Ishikawa (cell line): Measurements from ENCODE around the gene EVI5.

Source experiments
- CEBPB ChIP-seq: IDR thresholded peaks from 2 replicates; pipeline ENCODE4 v1.6.1; 2012
- CREB1 ChIP-seq: IDR thresholded peaks from 2 replicates; pipeline ENCODE4 v1.6.1; 2012; ENCODE audit warnings: low read depth
- EGR1 ChIP-seq: IDR thresholded peaks from 2 replicates; pipeline ENCODE4 v1.6.1; 2012
- EP300 ChIP-seq: IDR thresholded peaks from 2 replicates; pipeline ENCODE4 v1.6.1; 2012; ENCODE audit warnings: borderline replicate concordance
- FOXM1 ChIP-seq: IDR thresholded peaks from 2 replicates; pipeline ENCODE4 v1.6.1; 2012; ENCODE audit warnings: low read depth, borderline replicate concordance
- NFIC ChIP-seq: IDR thresholded peaks from 2 replicates; pipeline ENCODE4 v1.6.1; 2012
- RAD21 ChIP-seq: IDR thresholded peaks from 2 replicates; pipeline ENCODE4 v1.6.1; 2012; ENCODE audit warnings: low read depth
- TAF1 ChIP-seq: IDR thresholded peaks from 2 replicates; pipeline ENCODE4 v1.6.1; 2012; ENCODE audit warnings: low read depth, mild to moderate bottlenecking
- TCF12 ChIP-seq: IDR thresholded peaks from 2 replicates; pipeline ENCODE4 v1.6.1; 2012; ENCODE audit warnings: low read depth
- TEAD4 ChIP-seq: IDR thresholded peaks from 2 replicates; pipeline ENCODE4 v1.6.1; 2012
- YY1 ChIP-seq: IDR thresholded peaks from 2 replicates; pipeline ENCODE4 v1.6.1; 2012; ENCODE audit warnings: low read depth
- ZBTB7A ChIP-seq: IDR thresholded peaks from 2 replicates; pipeline ENCODE4 v1.6.1; 2012; ENCODE audit warnings: low read depth
- TF ChIP-seq, protein P1 (sequence below): IDR thresholded peaks from 2 replicates; pipeline ENCODE4 v1.6.1; 2012; ENCODE audit warnings: low read depth, mild to moderate bottlenecking
- TF ChIP-seq, protein P2 (sequence below): IDR thresholded peaks from 2 replicates; pipeline ENCODE4 v1.6.1; 2012
- TF ChIP-seq, protein P3 (sequence below): IDR thresholded peaks from 2 replicates; pipeline ENCODE4 v1.6.1; 2012

EVI5 gene

DNA sequence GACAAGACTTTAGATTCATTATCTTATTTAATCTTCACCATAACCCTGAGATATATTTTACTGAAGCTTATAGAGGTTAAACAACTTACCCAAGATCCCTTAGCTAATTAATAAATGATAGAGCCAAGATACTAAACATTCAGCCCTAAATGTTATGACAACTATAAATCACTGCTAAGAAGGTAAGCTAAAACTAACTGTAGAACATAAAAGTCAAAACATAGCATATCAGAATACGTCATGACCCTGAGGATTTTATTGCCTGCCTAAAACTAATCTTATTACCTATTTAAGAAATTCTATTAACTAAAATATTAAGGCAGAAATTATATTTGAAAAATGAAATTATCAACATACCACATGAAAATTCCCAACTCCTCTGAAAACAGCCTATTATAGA, 22.6 kb downstream of the EVI5 start:
- no peak for TF ChIP-seq RAD21
- TF ChIP-seq EGR1 = no peak
- TF ChIP-seq, protein P1, sequence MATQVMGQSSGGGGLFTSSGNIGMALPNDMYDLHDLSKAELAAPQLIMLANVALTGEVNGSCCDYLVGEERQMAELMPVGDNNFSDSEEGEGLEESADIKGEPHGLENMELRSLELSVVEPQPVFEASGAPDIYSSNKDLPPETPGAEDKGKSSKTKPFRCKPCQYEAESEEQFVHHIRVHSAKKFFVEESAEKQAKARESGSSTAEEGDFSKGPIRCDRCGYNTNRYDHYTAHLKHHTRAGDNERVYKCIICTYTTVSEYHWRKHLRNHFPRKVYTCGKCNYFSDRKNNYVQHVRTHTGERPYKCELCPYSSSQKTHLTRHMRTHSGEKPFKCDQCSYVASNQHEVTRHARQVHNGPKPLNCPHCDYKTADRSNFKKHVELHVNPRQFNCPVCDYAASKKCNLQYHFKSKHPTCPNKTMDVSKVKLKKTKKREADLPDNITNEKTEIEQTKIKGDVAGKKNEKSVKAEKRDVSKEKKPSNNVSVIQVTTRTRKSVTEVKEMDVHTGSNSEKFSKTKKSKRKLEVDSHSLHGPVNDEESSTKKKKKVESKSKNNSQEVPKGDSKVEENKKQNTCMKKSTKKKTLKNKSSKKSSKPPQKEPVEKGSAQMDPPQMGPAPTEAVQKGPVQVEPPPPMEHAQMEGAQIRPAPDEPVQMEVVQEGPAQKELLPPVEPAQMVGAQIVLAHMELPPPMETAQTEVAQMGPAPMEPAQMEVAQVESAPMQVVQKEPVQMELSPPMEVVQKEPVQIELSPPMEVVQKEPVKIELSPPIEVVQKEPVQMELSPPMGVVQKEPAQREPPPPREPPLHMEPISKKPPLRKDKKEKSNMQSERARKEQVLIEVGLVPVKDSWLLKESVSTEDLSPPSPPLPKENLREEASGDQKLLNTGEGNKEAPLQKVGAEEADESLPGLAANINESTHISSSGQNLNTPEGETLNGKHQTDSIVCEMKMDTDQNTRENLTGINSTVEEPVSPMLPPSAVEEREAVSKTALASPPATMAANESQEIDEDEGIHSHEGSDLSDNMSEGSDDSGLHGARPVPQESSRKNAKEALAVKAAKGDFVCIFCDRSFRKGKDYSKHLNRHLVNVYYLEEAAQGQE = no peak
- no peak for TF ChIP-seq CREB1

DNA sequence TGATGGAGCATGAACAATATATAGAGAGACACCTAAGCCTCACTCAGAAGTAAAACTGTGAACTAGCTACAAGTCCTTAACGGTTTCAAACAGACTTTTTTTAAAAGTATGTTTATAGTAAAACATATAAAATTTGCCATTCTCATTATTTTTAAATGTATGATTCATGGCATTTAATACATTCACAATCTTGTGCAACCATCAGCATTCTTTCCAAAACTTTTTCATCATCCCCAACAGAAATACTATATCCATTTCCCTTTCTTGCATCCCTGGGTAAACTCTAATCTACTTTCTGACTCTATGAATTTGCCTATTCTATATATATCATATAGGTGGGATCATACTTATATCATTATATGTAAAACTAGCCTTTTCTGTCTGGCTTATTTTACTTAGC, 25.5 kb downstream of the EVI5 start:
- no peak for TF ChIP-seq CREB1
- TF ChIP-seq EP300 = no peak
- TF ChIP-seq FOXM1 = no peak
- TF ChIP-seq, protein P2, sequence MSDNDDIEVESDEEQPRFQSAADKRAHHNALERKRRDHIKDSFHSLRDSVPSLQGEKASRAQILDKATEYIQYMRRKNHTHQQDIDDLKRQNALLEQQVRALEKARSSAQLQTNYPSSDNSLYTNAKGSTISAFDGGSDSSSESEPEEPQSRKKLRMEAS = no peak
- TF ChIP-seq YY1 = no peak
- no peak for TF ChIP-seq TCF12
- TF ChIP-seq TAF1 = no peak
- no peak for TF ChIP-seq CEBPB
- no peak for TF ChIP-seq EGR1

DNA sequence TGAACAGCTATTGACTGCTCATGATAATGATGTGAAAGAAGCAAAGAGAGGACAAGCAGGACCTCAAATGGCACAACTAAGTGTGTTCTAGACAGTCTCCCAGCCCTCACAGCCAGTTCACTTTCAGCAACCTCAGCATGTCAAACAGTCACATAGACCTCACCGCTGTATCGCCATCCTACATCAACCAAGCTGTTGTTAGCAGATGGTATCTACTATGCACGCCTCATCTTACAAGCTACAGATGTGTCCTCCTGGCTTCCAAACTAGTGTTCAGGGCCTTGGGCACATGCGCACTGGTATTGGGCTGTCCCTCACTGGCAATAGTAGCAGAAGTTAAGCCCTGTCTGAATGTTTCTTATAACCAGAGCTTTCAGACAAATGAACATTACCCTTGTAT, 28.4 kb downstream of the EVI5 start:
- no peak for TF ChIP-seq CEBPB
- TF ChIP-seq ZBTB7A = no peak
- TF ChIP-seq, protein P3, sequence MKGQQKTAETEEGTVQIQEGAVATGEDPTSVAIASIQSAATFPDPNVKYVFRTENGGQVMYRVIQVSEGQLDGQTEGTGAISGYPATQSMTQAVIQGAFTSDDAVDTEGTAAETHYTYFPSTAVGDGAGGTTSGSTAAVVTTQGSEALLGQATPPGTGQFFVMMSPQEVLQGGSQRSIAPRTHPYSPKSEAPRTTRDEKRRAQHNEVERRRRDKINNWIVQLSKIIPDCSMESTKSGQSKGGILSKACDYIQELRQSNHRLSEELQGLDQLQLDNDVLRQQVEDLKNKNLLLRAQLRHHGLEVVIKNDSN = no peak
- no peak for TF ChIP-seq EGR1
- TF ChIP-seq TCF12 = no peak
- TF ChIP-seq YY1 = no peak
- TF ChIP-seq NFIC = no peak
- no peak for TF ChIP-seq TAF1
- TF ChIP-seq EP300 = no peak
- TF ChIP-seq, protein P1 = no peak
- TF ChIP-seq, protein P2 = no peak
- TF ChIP-seq FOXM1 = no peak
- no peak for TF ChIP-seq TEAD4

DNA sequence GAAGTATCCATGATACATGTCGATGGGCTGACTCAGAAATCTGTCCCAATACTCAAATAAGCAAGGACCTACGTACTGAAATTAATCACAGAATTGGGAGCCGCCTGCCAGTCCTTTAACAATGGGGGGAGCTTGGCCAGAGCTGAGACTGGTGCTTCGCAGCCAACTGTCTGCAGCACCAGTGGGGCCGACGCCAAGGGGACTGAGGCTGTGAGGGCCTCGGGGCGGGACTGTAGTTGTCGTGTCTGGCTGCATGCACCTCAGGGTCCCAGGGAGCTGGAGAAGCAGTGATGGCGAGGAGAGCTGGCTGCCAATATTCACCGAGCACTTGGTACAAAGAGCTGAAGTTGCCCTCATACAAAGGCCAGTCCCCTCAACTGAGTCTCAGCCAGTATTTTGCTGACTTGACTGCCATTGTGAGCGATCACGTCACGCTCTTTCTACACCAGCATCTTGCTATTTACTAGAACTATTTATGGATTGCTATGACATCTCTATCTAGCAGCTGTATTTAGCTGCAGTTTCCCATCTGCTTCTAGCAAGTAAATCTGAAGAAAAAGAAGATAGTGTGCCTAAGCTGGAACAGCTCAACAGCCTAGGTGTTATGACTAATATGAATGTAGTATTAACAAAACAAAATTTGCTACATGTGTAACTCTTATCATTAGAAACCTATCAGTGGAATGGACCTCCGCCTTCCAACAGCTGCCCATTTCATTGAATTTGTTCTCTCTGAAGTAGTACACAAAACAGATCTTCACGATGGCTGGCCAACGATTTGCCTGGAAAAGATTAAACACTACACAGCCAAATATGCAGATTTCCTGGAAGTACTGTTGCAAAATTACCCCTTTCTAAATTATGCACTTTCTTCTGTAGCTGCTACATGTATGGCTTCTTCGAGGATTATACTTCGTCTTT, 29.1 kb downstream of the EVI5 start:
- TF ChIP-seq TCF12 = no peak
- TF ChIP-seq FOXM1 = no peak
- no peak for TF ChIP-seq EGR1

DNA sequence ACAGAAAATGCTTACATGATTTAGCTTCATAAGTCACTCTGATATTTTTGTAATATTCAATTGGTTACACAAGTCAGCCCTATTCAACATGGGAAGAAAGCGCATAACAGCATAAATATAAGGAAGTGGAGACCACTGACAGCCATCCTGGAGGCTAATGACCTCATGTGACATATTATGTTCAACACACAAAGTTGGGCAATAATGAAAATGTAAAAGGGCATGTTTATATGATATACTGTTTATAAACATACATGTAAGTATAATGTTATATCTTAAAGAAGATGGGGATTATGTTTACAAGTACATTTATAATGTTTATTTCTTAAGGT, 30.2 kb downstream of the EVI5 start:
- TF ChIP-seq, protein P3 = no peak
- TF ChIP-seq ZBTB7A = no peak
- no peak for TF ChIP-seq TEAD4
- no peak for TF ChIP-seq YY1
- TF ChIP-seq NFIC = no peak
- TF ChIP-seq, protein P1 = no peak
- no peak for TF ChIP-seq TAF1
- TF ChIP-seq EGR1 = no peak
- no peak for TF ChIP-seq RAD21
- TF ChIP-seq CREB1 = no peak
- TF ChIP-seq FOXM1 = no peak
- TF ChIP-seq, protein P2 = no peak
- no peak for TF ChIP-seq EP300
- no peak for TF ChIP-seq TCF12
- no peak for TF ChIP-seq CEBPB
